GM21717 (cell line): ENCODE results near the gene GPRC5B.

ENCODE experiments used
- ATAC-seq: cut with Tn5 transposase; IDR thresholded peaks from one replicate; pipeline ENCODE4 v1.9.1; 2021; ENCODE audit warnings: mild to moderate bottlenecking, moderate library complexity; ENCODE audit not compliant: unreplicated experiment

The GPRC5B gene

DNA sequence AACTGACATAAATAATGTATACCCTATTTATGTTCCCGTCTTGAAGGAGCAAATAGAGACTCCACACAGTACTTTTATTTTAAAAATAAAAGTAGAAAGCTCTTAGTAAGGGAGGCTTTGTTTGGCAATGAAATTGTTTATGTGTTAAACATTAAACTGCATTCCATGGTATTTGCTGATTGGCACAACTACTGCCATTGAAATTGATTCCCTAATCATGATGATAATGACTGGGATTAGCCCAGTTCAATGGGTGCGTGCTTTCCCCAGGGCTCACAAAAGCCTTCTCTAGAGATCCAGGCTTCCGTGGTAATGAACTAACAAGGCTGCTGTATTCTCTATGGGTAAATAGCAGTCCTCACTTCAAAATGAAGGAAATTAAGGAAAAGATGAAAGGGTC lies 67.5 kb downstream of the GPRC5B start:
- ATAC-seq, result no peak

- no peak for ATAC-seq
These were observed 69.2 kb downstream of the GPRC5B start for GRCh38 chr16:19815418-19815817.

- no peak for ATAC-seq
These were observed 71.7 kb downstream of the GPRC5B start for GRCh38 chr16:19812986-19813385.

DNA sequence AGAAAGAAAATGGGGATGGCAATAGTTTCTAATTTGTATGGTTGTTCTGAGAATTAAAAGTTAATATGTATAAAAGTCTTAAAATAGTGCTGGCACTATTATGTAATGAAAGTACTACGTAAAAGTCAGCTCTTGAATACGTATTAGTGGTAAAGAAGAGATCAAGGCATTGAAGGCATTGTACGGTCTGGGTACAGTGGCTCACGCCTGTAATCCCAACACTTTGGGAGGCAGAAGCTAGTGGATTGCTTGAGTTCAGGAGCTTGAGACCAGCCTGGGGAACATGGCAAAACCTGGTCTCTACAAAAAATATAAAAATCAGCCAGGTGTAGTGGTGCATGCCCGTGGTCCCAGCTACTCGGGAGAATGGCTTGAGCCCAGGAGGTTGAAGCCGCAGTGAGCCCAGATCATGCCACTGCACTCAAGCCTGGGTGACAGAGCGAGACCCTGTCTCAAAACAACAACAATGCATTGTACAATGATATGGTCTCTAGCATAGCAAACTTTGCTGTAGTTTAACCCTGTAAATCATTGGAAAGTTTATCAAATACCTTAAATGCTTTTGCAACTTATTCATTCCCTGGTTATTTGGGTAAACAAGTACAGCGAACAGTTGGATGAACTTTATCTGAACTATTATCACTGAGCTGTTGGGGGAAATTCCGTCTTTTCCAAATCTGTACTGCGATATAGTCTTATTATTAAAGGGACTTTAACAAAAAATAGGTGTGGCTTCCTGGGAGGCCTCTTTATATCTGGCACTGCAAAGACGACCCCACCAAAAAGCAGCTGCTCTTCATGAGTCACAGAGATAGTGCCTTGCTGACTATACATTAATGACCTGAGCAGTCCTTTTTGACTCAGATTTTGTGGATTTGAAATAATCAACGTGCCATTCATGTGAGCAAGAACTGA lies 73.6 kb downstream of the GPRC5B start:
- no peak for ATAC-seq

DNA sequence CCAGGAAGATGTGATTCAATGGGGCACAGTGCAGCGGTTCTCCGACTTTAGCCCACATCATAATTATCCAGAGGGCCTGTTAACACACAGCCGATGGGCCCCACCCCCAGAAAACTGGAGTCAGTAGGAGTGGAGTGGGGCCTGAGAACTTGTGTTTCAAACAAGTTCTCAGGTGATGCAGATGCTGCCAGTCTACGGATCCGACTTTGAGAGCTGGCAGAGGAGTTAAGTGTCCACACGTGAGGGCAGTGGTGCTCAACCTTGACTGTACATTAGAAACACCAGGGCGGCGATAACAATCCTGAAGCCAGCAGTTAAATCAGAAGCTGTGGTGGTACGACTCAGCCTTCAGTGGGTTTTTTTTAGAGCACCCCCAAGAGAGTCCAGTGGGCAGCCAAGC lies 75.0 kb downstream of the GPRC5B start:
- no peak for ATAC-seq

- ATAC-seq, result no peak
These were observed 75.5 kb downstream of the GPRC5B start for GRCh38 chr16:19809121-19809635.

GRCh38 chr16:19808061-19808641 lies 76.5 kb downstream of the GPRC5B start:
- no peak for ATAC-seq
